ENCODE results near the gene ST7. TPM values are rescaled to one million over a fixed set of nuclear protein-coding genes. Genes with fewer than 3 reads are reported as not detected.

The ST7 gene
- total and polyA plus RNA-seq, 2 of the 8 experiments (the other 6 are each of a cell fraction or from before 2014, with no cell fraction given): 16.3 to 18.0 TPM

DNA sequence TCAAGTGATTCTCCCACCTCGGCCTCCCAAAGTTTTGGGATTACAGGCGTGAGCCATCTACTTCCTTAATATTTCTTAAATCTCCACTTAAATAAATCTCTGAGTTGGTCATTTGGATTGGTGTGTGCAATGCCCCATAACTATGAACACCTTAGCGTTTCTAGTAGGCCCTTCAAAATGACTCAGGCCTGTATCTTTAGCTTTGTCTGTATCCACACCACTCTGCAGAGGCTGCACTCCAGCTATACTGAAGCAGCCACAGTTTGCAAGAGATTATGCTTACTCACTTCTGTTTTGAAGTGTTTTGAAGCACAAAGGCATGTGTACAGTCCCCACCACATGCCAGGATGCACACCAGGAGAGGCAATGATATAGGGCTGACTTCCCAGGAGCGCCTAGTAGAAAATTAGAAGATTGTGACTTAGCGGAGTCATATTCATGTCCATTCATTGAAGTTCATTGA lies 2.4 kb upstream of the ST7 start:
- Histone ChIP-seq H4K20me1 (replicated peaks in 1 of 2; ENCODE audit: control insufficient read depth in 1 of 2, insufficient read depth in 2 of 2, low read length in 2 of 2) (no peaks in the 10 kb centered on the region), H2BK15ac (ENCODE audit: low read length) (no peak overlapping the region), H3K4me1 (replicated peaks in 1 of 4; ENCODE audit: control insufficient read depth in 3 of 4, insufficient read depth in 4 of 4, low read length in 3 of 4) (peaks cover 0 to 9% (median 3%) of the 10 kb centered on the region in 4 experiments; a peak in 3 of 7 replicates), H2AK5ac (ENCODE audit: low read depth, low read length) (no peak overlapping the region), H4K8ac (ENCODE audit: extremely low read depth, insufficient read depth, low read length) (no peak overlapping the region), H3K4me2 (ENCODE audit: insufficient read depth in 1 of 2, low read depth in 2 of 2, low read length in 2 of 2) (no peak overlapping the region), H3K27ac (ENCODE audit: low read depth, low read length) (no peak overlapping the region), H3K79me1 (ENCODE audit: low read depth, low read length) (no peaks in the 10 kb centered on the region), H3K79me2 (ENCODE audit: control insufficient read depth in 1 of 2, insufficient read depth in 2 of 2, low read length in 2 of 2) (peaks cover 0 to 13% of the 10 kb centered on the region in 2 experiments; a peak in 2 of 4 replicates), H2BK20ac (ENCODE audit: low read length) (no peak overlapping the region), H3K23ac (ENCODE audit: insufficient read length) (no peak overlapping the region), H3K27me3 (replicated peaks in 1 of 4; ENCODE audit: control insufficient read depth in 3 of 4, extremely low read depth in 1 of 4, insufficient read depth in 3 of 4, low read length in 3 of 4) (no peaks in the 10 kb centered on the region), H3K9me3 (ENCODE audit: insufficient read depth in 2 of 2, low read depth in 1 of 2, low read length in 1 of 2) (no peaks in the 10 kb centered on the region), H3K18ac (ENCODE audit: extremely low read depth, low read length) (no peak overlapping the region), H3K14ac (ENCODE audit: insufficient read length) (no peak overlapping the region), H3K36me3 (ENCODE audit: control insufficient read depth in 2 of 4, insufficient read depth in 4 of 4, low read length in 3 of 4) (no peaks in the 10 kb centered on the region), H2BK120ac (replicated peaks; ENCODE audit: low read depth, low read length) (no peak overlapping the region), H4K5ac (ENCODE audit: insufficient read length, low read depth, low read length) (no peak overlapping the region), H3K23me2 (ENCODE audit: low read depth, low read length) (peaks cover 3% of the 10 kb centered on the region), H4K91ac (replicated peaks; ENCODE audit: insufficient read length, low read length) (no peak overlapping the region), H3K4ac (replicated peaks; ENCODE audit: insufficient read length, low read depth, low read length) (no peak overlapping the region), H3K56ac (replicated peaks; ENCODE audit: insufficient read length, low read depth, low read length) (no peak overlapping the region), H3K9ac (replicated peaks in 1 of 4; ENCODE audit: extremely low read depth in 1 of 4, low read depth in 3 of 4, low read length in 3 of 4) (no peak overlapping the region), H2BK12ac (ENCODE audit: low read depth, low read length) (no peak overlapping the region), H2AFZ (ENCODE audit: low read length) (no peak overlapping the region), H3K4me3 (ENCODE audit: extremely low read depth in 1 of 4, insufficient read depth in 2 of 4, low read depth in 3 of 4, low read length in 4 of 4) (no peak overlapping the region), H2BK5ac (ENCODE audit: low read depth, low read length) (no peak overlapping the region)
- ChIA-PET POLR2A (ENCODE audit: partially characterized antibody) (no interaction called here), CTCF (ENCODE audit: partially characterized antibody) (interaction anchor here (1.7 kb wide), 1 partner anchor 19 kb away, joined by 4 read pairs; no protein-coding TSS in a partner anchor)
- FAIRE-seq: no peak
- WGBS, 2 experiments (ENCODE audit: extremely low coverage in 1 of 2, insufficient coverage in 1 of 2, insufficient read length in 1 of 2, insufficient replicate concordance in 2 of 2, low coverage in 1 of 2, low lambda C conversion rate in 2 of 2, missing lambda C conversion rate in 1 of 2): 94% methylated on average over 5 of the region's 5 CpGs; no CpG with 5 or more reads in 1 of the 2 experiments
- no peak for DNase-seq (ENCODE audit: low read depth in 1 of 2, low spot score in 2 of 2)
- TF ChIP-seq CBX8 (IDR thresholded peaks at IDR 0.05; ENCODE audit: borderline replicate concordance, low read depth, low read length) (no peak), POLR2A (IDR thresholded peaks at IDR 0.05; ENCODE audit: control extremely low read depth in 1 of 2, low read depth in 2 of 2, low read length in 2 of 2) (no peak), CREB1 (IDR thresholded peaks at IDR 0.05) (no peak)
- TF ChIP-seq, protein P1, sequence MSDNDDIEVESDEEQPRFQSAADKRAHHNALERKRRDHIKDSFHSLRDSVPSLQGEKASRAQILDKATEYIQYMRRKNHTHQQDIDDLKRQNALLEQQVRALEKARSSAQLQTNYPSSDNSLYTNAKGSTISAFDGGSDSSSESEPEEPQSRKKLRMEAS (IDR thresholded peaks at IDR 0.05): no peak

All from H1 (cell line).